Neural progenitor cell (in vitro differentiated cells): ENCODE results near the gene TIAL1. TPM values are rescaled to one million over a fixed set of nuclear protein-coding genes. Genes with fewer than 3 reads are reported as not detected.

ENCODE experiments used
- DNase-seq: peaks from one replicate; pipeline ENCODE4 v3.0.0-alpha.2; 2016; ENCODE audit warnings: low spot score
- H2AFZ ChIP-seq: fragments of 200-600 bp; sonication (generic); replicated peaks from 2 replicates; pipeline ENCODE4 v1.6.1; 2016; ENCODE audit warnings: antibody characterized with exemption
- H3F3A ChIP-seq: fragments of 200-600 bp; sonication (generic); 2 replicates; pipeline ENCODE4 v1.6.1; 2016; ENCODE audit warnings: antibody characterized with exemption, low read depth
- H3K27ac ChIP-seq: fragments of 200-600 bp; sonication (generic); 2 replicates; pipeline ENCODE4 v1.5.1; 2016; ENCODE audit warnings: mild to moderate bottlenecking
- H3K27me3 ChIP-seq: fragments of 200-600 bp; sonication (generic); 2 replicates; pipeline ENCODE4 v1.6.1; 2016; ENCODE audit warnings: mild to moderate bottlenecking, moderate library complexity
- H3K36me3 ChIP-seq: fragments of 200-600 bp; sonication (generic); 2 replicates; pipeline ENCODE4 v1.5.1; 2016
- H3K4me1 ChIP-seq: fragments of 200-600 bp; sonication (generic); 2 replicates; pipeline ENCODE4 v1.6.1; 2016; ENCODE audit warnings: mixed run types
- H3K4me2 ChIP-seq: fragments of 200-600 bp; sonication (generic); 2 replicates; pipeline ENCODE4 v1.6.1; 2016
- H3K4me3 ChIP-seq: fragments of 200-600 bp; sonication (generic); 2 replicates; pipeline ENCODE4 v1.5.1; 2016
- H3K79me2 ChIP-seq: fragments of 200-600 bp; sonication (generic); 2 replicates; pipeline ENCODE4 v1.6.1; 2016; ENCODE audit warnings: low read depth
- H3K9ac ChIP-seq: fragments of 200-600 bp; sonication (generic); 2 replicates; pipeline ENCODE4 v1.6.1; 2016
- H3K9me3 ChIP-seq: fragments of 200-600 bp; sonication (generic); 2 replicates; pipeline ENCODE4 v1.5.1; 2016; ENCODE audit warnings: low read depth
- H4K20me1 ChIP-seq: fragments of 200-600 bp; sonication (generic); 2 replicates; pipeline ENCODE4 v1.6.1; 2016; ENCODE audit warnings: low read depth
- H3K27ac Mint-ChIP-seq: 3 replicates; pipeline ENCODE4 v1.8.0; 2021; ENCODE audit warnings: mixed read lengths
- H3K27me3 Mint-ChIP-seq: 2 replicates; pipeline ENCODE4 v1.8.0; 2022; ENCODE audit warnings: low read depth, mild to moderate bottlenecking, inconsistent platforms, moderate library complexity, mixed read lengths; ENCODE audit not compliant: insufficient read depth
- H3K36me3 Mint-ChIP-seq: 3 replicates; pipeline ENCODE4 v1.8.0; 2021; ENCODE audit warnings: mixed read lengths
- H3K4me1 Mint-ChIP-seq: 3 replicates; pipeline ENCODE4 v1.8.0; 2021; ENCODE audit warnings: mixed read lengths
- H3K4me3 Mint-ChIP-seq: 3 replicates; pipeline ENCODE4 v1.8.0; 2021; ENCODE audit warnings: mild to moderate bottlenecking, moderate library complexity, mixed read lengths
- H3K9me3 Mint-ChIP-seq: 3 replicates; pipeline ENCODE4 v1.8.0; 2020; ENCODE audit warnings: mixed read lengths
- EZH2 ChIP-seq: fragments of 200-600 bp; sonication (generic); IDR thresholded peaks from 2 replicates; pipeline ENCODE4 v1.6.1; 2017; ENCODE audit warnings: antibody characterized with exemption, mild to moderate bottlenecking, moderate library complexity
- EZH2phosphoT487 ChIP-seq: fragments of 200-600 bp; sonication (generic); IDR thresholded peaks from 2 replicates; pipeline ENCODE4 v1.6.1; 2017; ENCODE audit warnings: antibody characterized with exemption
- total RNA-seq: library from RNA; depleted of rRNA; stranded (reverse); fragments of >200 nt; gene quantifications from 2 replicates; pipeline ENCODE4 v1.2.3, GENCODE V29; 2015; ENCODE audit warnings: low replicate concordance
- TF ChIP-seq, protein P1 (sequence below): fragments of 200-600 bp; sonication (generic); IDR thresholded peaks from 2 replicates; pipeline ENCODE4 v1.5.1; 2017; ENCODE audit warnings: antibody characterized with exemption, mild to moderate bottlenecking

TIAL1 gene
- total RNA-seq, 1 donor from 2014 or later: 166 TPM

DNA sequence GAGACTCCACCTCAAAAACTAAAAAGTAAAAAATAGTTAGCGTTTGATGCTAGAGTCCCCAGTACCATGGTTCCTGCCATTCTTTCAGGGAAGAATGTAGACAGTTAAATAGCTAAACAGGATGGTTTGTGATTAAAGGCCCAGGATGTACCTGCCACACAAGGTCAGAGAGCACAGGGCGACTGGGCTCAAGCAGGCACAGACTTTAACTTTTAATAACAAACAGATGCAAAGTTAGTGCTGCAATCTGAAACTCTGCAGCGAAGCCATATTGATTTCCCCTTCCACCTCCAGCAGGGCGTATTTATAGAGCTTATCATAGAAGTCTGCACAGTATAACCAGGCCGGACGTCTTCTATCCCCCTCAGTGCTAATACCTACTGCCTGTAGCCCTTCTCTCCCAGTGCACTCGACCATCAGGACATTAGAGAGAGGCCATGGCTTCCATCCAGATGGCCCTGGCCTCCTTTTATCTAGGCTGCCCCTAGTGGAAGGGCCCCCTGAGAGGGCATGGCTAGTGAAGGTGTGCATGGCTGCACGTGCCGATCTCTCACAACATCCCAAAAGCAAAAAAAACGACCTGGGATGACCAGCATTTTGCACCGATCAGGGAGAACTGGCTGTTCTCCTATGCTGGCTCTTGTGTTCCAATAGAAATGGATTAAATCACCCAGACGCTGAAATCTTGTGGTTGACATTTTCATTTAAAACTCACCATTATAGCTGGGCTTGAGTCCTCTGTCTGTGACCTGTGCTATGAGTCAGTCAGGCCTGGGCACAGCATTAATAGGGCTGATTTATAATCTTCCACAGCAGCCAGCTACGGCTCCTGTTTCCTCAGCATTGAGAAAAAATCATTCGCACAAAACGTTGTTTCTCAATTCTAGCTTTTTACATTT is 46.8 kb upstream of the TIAL1 start:
- Histone ChIP-seq H3K27ac (no peak overlapping the region), H4K20me1 (no peaks in the 10 kb centered on the region), H3K9me3 (no peaks in the 10 kb centered on the region), H3K9ac (no peak overlapping the region), H3K4me3 (no peak overlapping the region), H3K4me1 (no peaks in the 10 kb centered on the region), H3F3A (no peaks in the 10 kb centered on the region), H3K79me2 (no peaks in the 10 kb centered on the region), H3K27me3 (no peaks in the 10 kb centered on the region), H2AFZ (peak overlapping the region; percentile 95), H3K4me2 (no peak overlapping the region), H3K36me3 (no peaks in the 10 kb centered on the region)
- no peak overlapping the region for H3K4me3 Mint-ChIP-seq
- peaks cover 11% of the 10 kb centered on the region for H3K27me3 Mint-ChIP-seq
- H3K9me3 Mint-ChIP-seq: no peaks in the 10 kb centered on the region
- TF ChIP-seq EZH2 (no peak), EZH2phosphoT487 (no peak)
- TF ChIP-seq, protein P1, sequence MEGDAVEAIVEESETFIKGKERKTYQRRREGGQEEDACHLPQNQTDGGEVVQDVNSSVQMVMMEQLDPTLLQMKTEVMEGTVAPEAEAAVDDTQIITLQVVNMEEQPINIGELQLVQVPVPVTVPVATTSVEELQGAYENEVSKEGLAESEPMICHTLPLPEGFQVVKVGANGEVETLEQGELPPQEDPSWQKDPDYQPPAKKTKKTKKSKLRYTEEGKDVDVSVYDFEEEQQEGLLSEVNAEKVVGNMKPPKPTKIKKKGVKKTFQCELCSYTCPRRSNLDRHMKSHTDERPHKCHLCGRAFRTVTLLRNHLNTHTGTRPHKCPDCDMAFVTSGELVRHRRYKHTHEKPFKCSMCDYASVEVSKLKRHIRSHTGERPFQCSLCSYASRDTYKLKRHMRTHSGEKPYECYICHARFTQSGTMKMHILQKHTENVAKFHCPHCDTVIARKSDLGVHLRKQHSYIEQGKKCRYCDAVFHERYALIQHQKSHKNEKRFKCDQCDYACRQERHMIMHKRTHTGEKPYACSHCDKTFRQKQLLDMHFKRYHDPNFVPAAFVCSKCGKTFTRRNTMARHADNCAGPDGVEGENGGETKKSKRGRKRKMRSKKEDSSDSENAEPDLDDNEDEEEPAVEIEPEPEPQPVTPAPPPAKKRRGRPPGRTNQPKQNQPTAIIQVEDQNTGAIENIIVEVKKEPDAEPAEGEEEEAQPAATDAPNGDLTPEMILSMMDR: no peak
- DNase-seq: no peak
- H3K27ac Mint-ChIP-seq: no peak overlapping the region
- H3K4me1 Mint-ChIP-seq: peaks cover 8% of the 10 kb centered on the region
- H3K36me3 Mint-ChIP-seq: no peaks in the 10 kb centered on the region

DNA sequence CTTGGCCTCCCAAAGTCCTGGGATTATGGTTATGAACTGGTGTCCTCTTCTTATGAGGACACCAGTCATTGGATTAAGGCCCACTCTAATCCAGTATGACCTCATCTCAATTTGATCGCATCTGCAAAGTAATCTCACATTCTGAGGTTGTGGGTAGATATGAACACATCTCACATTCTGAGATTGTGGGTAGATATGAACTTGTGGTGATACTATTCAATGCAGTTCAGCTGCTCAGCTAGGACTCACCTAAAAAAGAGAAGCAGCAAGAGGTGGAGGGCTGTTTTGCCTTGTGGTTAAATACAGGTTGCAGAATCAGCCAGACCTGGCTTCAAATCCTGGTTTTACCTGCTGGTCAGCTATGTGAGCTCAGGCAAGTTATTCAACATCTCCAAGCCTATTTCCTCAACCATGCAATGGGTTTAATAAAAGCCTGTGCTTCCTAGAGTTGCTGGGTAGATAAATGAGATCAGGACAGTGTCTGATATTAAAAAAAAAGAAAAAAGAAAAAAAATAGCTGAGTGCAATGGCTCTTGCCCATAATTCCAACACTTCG is 45.9 kb upstream of the TIAL1 start:
- no peak overlapping the region for H3K27ac ChIP-seq
- no peaks in the 10 kb centered on the region for H3K79me2 ChIP-seq
- H3K9me3 ChIP-seq: no peaks in the 10 kb centered on the region
- no peak overlapping the region for H2AFZ ChIP-seq
- no peak overlapping the region for H3K4me3 ChIP-seq
- no peak overlapping the region for H3K4me2 ChIP-seq
- Mint-ChIP-seq H3K4me1 (peaks cover 8% of the 10 kb centered on the region), H3K4me3 (no peak overlapping the region), H3K27me3 (peaks cover 8% of the 10 kb centered on the region), H3K27ac (no peak overlapping the region), H3K36me3 (no peaks in the 10 kb centered on the region), H3K9me3 (no peaks in the 10 kb centered on the region)
- no peaks in the 10 kb centered on the region for H3K36me3 ChIP-seq
- H3K4me1 ChIP-seq: no peaks in the 10 kb centered on the region
- no peaks in the 10 kb centered on the region for H4K20me1 ChIP-seq
- no peaks in the 10 kb centered on the region for H3K27me3 ChIP-seq
- no peaks in the 10 kb centered on the region for H3F3A ChIP-seq
- no peak overlapping the region for H3K9ac ChIP-seq
- TF ChIP-seq EZH2phosphoT487: no peak
- TF ChIP-seq EZH2: no peak
- TF ChIP-seq, protein P1: no peak
- DNase-seq: no peak

DNA sequence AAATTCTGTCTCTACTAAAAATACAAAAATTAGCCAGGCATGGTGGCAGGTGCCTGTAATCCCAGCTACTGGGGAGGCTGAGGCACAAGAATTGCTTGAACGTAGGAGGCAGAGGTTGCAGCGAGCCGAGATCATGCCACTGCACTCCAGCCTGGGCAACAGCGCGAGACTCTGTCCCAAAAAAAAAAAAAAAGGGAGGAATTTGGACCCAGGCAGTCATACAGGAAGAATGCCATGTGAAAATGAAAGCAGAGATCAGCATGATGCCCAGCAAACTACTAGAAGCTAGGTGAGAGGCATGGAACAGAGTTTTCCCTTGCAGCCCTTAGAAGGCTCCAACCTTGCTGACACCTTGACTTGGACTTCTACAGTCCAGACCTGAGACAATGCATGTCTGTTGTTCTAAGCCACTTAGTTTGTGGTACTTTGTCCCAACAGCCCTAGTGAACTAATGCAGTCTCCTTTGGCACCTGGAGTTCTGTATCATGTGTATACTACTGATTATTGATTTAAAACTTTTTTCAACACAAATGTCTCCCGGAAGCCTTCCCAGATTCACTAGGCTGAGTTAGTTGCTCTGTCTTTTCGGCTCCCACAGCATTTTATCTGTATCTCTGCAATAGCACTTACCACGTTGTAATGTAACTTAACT is 44.2 kb upstream of the TIAL1 start:
- H3F3A ChIP-seq: no peaks in the 10 kb centered on the region
- no peaks in the 10 kb centered on the region for H3K4me1 ChIP-seq

More for the DNA sequence above, 44.2 kb upstream of the TIAL1 start:
- no peaks in the 10 kb centered on the region for H4K20me1 ChIP-seq
- no peak overlapping the region for H3K9ac ChIP-seq
- H2AFZ ChIP-seq: no peak overlapping the region
- H3K4me2 ChIP-seq: no peak overlapping the region
- Mint-ChIP-seq H3K27ac (no peak overlapping the region), H3K4me1 (peaks cover 8% of the 10 kb centered on the region), H3K4me3 (no peak overlapping the region), H3K36me3 (no peaks in the 10 kb centered on the region), H3K27me3 (peaks cover 2% of the 10 kb centered on the region), H3K9me3 (no peaks in the 10 kb centered on the region)
- no peaks in the 10 kb centered on the region for H3K36me3 ChIP-seq
- DNase-seq: no peak
- no peaks in the 10 kb centered on the region for H3K27me3 ChIP-seq
- no peaks in the 10 kb centered on the region for H3K79me2 ChIP-seq
- no peak for TF ChIP-seq EZH2phosphoT487
- no peak for TF ChIP-seq EZH2
- TF ChIP-seq, protein P1: no peak
- no peak overlapping the region for H3K27ac ChIP-seq
- no peak overlapping the region for H3K4me3 ChIP-seq
- H3K9me3 ChIP-seq: no peaks in the 10 kb centered on the region
